Inferior parietal cortex (tissue), 1 donor: ENCODE results near the gene HSD17B3.
"Not testable (repeated sequence)": the region's sequence is repeated elsewhere in the genome, so short reads cannot be mapped to it uniquely, and the experiment has no call there.

ENCODE experiments used
- DNase-seq: peaks from one replicate; pipeline ENCODE4 v3.0.0-alpha.2; 2016; ENCODE audit errors: extremely low spot score

HSD17B3 gene

GRCh38 chr9:96306958-96307357 lies 5.0 kb upstream of the HSD17B3 start:
- DNase-seq = not testable (repeated sequence)

- DNase-seq = no peak
These were observed 3.2 kb upstream of the HSD17B3 start for GRCh38 chr9:96305171-96305570.

GRCh38 chr9:96304230-96304629 lies 2.3 kb upstream of the HSD17B3 start:
- no peak for DNase-seq

GRCh38 chr9:96299823-96300222 lies 2.2 kb downstream of the HSD17B3 start:
- DNase-seq = no peak

GRCh38 chr9:96294159-96294545 lies 7.8 kb downstream of the HSD17B3 start:
- no peak for DNase-seq

GRCh38 chr9:96293498-96294158 lies 8.3 kb downstream of the HSD17B3 start:
- DNase-seq = no peak

- no peak for DNase-seq
These were observed 12.6 kb downstream of the HSD17B3 start for GRCh38 chr9:96289392-96289791.

- no peak for DNase-seq
These were observed 20.3 kb downstream of the HSD17B3 start for GRCh38 chr9:96281641-96282040.

- DNase-seq = no peak
These were observed 22.0 kb downstream of the HSD17B3 start for GRCh38 chr9:96279932-96280331.

GRCh38 chr9:96274939-96275338 lies 27.0 kb downstream of the HSD17B3 start:
- no peak for DNase-seq

GRCh38 chr9:96270236-96270744 lies 31.7 kb downstream of the HSD17B3 start:
- no peak for DNase-seq

- no peak for DNase-seq
These were observed 43.0 kb downstream of the HSD17B3 start for GRCh38 chr9:96258967-96259366.

- DNase-seq = no peak
These were observed 45.2 kb downstream of the HSD17B3 start for GRCh38 chr9:96256800-96257199.

- no peak for DNase-seq
These were observed 46.3 kb downstream of the HSD17B3 start for GRCh38 chr9:96255698-96256097.

- no peak for DNase-seq
These were observed 48.8 kb downstream of the HSD17B3 start for GRCh38 chr9:96253059-96253696.

- DNase-seq = no peak
These were observed 50.5 kb downstream of the HSD17B3 start for GRCh38 chr9:96251451-96251850.

GRCh38 chr9:96249746-96250145 lies 52.2 kb downstream of the HSD17B3 start:
- no peak for DNase-seq

- no peak for DNase-seq
These were observed 55.7 kb downstream of the HSD17B3 start for GRCh38 chr9:96246267-96246671.

GRCh38 chr9:96245399-96245798 lies 56.6 kb downstream of the HSD17B3 start:
- DNase-seq = no peak

- no peak for DNase-seq
These were observed 58.2 kb downstream of the HSD17B3 start for GRCh38 chr9:96243778-96244177.

- DNase-seq = peak; percentile 15
These were observed 59.2 kb downstream of the HSD17B3 start for GRCh38 chr9:96242811-96243210.

GRCh38 chr9:96241391-96241809 lies 60.6 kb downstream of the HSD17B3 start:
- no peak for DNase-seq

- no peak for DNase-seq
These were observed 65.0 kb downstream of the HSD17B3 start for GRCh38 chr9:96236854-96237550.
